Cerebellar cortex (tissue), 1 donor: Measurements from ENCODE around the gene ZNF28.
"Not testable (repeated sequence)": the region's sequence is repeated elsewhere in the genome, so short reads cannot be mapped to it uniquely, and the experiment has no call there.

Source experiments
- DNase-seq: peaks from one replicate; pipeline ENCODE4 v3.0.0-alpha.2; 2015; ENCODE audit warnings: low spot score

The ZNF28 gene

DNA sequence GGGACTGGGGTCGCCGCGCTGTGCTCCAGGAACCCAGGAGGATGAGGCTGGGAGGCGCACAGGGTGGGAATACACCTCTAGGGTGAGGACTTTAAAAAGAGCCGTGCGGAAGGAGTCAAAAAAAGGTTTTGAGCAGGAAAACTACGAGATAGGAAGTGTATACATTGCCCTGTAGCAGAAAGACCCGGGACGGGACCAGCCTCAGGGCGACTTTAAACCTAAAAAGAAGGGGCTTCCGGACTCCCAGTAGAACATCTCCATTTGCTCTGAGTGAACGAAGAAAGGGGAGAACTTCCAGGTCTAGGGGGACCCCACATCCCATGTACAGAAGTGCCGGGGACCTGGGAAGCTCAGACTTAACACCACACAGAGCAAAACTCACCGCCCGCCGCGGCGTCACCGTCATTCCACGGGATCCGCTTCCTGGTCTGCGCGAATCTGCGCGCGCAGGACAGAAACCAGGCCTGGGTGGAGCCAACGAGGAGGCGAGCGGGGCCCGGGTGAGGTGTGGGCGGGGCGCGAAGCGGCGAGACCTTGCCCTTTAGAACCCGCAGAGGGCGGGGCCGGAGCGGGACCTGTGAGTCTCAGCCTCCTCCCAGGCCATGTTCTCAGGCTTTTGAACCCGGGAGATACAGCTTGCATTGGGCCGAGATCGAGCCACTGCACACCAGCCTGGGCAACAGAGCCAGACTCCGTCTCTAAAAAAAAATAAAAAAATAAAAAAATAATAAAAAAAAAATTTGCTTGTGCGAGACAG lies at the start of gene ZNF28:
ZNF28 (minus strand) TSS at position 430 of the 757 bp plus-strand sequence. CDS start 3,675 bp downstream, outside the sequence.
- peak; percentile 76 for DNase-seq

DNA sequence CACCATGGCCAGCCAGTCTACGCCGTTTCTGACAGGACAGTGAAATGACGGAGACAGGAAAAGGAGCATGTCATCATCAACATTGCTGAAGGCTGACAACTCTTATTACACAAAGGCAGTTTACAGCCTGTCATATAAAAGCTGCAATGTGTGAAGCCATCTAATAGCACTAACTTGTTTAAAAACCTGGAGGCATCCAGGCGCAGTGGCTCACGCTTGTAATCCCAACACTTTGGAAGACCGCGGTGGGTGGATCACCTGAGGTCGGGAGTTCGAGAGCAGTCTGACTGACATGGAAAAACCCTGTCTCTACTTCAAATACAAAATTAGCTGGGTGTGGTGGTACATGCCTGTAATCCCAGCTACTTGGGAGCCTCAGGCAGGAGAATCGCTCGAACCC lies 46.6 kb upstream of the ZNF28 start:
- not testable (repeated sequence) for DNase-seq

DNA sequence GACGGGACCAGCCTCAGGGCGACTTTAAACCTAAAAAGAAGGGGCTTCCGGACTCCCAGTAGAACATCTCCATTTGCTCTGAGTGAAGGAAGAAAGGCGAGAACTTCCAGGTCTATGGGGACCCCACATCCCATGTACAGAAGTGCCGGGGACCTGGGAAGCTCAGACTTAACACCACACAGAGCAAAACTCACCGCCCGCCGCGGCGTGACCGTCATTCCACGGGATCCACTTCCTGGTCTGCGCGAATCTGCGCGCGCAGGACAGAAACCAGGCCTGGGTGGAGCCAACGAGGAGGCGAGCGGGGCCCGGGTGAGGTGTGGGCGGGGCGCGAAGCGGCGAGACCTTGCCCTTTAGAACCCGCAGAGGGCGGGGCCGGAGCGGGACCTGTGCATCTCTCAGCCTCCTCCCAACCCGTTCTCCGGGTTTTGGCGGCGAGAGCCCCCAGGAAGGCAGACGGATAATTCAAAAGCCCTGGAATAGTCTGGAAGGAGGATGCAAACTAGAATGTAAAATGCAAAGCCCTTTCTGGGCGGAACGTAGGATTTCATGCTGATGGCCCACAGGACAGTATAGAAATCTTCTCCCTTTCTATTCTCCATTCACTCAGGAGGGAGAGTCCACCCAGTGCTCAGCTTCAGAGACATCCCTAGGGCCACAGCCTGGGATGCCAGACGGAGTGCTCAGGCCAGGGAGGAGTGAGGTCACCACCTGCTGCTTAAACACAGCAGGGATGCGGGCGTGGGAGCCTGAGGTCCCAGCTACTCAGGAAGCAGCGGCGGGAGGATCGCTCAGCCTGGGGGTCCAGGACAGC lies 36.2 kb upstream of the ZNF28 start, which contains the start of gene ZNF468:
ZNF468 (minus strand) TSS at position 242 of the 814 bp plus-strand sequence. CDS start 3,347 bp downstream, outside the sequence.
- peak; percentile 74 for DNase-seq

DNA sequence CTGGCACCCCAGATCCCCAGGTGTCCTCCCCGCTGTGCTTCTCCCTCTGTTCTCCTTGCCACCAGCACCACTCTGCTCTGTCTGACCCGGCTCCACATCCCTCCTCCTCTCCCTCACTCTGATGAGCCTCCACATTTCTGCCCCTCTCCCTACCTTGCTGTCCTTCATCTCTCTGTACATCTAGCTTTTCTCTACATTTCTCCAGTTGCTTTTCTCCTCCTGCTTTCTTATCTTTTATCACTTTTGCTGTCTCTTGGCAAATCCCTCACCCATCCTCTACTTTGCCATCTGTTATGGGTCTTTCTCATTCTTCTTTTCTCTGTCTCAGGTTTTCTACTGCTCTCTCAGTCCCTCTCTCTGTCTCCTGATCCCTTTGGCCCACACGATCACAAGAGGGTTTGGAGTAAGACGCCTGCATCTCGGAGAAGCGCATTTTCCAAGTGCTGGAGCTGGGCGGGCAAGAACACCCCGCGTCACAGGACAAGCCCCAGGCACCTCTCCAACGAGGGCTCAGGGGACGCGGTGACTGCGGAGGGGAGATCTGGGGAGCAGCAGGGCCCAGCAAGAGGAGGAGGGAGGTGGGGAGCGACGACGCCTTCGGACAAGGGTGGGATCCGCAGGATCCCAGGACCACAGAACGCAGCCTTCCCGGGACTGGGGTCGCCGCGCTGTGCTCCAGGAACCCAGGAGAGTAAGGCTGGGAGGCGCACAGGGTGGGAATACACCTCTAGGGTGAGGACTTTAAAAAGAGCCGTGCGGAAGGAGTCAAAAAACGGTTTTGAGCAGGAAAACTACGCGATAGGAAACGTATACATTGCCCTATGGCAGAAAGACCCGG lies 35.3 kb upstream of the ZNF28 start:
- DNase-seq: peak; percentile 13

DNA sequence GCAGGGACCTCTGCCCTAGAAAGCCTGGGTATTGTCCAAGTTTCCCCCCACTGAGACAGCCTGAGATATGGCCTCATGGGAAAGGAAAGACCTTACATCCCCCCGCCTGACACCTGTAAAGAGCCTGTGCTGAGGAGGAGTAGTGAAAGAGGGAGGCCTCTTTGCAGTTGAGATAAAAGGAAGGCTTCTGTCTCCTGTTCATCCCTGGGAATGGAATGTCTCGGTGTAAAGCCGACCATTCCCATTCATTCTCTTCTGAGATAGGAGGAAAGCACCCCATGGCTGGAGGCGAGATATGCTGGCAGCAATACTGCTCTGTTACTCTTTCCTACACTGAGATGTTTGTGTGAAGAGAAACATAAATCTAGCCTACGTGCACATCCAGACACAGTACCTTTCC lies 25.9 kb upstream of the ZNF28 start:
- not testable (repeated sequence) for DNase-seq

DNA sequence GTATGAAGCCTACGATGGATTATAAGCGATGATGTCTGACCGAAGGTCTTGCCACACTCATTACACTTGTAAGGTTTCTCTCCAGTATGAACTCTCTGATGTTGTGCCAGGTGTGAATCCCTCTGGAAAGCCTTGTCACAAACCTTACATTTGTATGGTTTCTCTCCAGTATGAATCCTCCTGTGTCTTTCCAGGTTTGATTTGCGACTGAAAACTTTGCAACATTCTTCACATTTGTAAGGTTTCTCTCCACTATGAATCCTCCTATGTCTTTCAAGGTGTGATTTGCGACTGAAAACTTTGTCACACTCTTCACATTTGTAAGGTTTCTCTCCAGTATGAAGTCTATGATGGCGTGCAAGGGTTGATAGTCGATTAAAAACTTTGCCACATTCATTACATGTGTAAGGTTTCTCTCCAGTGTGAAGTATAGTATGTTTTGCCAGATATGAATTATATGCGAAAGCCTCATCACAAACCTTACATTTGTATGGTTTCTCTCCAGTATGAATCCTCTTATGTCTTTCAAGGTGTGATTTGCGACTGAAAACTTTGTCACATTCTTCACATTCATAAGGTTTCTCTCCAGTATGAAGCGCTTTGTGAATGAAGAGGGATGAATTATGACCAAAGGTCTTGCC lies 19.5 kb upstream of the ZNF28 start:
- not testable (repeated sequence) for DNase-seq

DNA sequence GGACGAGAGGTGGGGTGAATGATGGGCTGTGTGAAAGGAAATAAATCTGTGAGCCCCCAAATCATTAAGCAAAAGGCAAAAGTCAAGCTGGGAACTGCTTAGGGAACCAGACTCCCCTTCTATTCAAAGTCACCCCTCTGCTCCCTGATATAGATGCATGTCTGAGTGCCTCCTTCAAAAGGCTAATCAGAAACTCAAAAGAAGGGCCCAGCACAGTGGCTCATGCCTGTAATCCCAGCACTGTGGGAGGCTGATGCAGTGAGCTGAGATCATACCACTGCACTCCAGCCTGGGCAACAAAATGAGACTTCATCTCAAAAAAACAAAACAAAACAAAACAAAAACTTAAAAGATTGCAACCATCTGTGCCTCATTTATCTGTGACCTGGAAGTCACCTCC lies 12.9 kb upstream of the ZNF28 start:
- not testable (repeated sequence) for DNase-seq

DNA sequence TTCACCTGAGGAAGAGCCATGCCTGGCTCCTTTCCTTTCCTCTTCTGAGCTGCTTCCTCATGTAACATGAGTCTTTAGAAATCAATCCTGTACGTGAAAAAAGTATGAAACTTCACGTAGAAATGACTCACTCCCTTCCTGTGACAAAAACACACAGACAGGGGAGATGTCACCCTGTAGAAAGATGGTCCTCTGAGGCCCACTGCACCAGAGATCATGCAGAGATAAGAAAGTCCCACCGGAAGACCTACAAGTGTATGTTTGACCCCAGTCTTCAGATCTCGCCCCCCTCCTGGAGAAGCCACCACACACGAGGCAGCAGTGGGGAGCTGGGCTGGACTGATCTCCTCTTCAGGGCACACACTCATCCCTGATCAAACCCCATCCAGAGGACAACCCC lies 12.1 kb upstream of the ZNF28 start:
- DNase-seq: not testable (repeated sequence)

DNA sequence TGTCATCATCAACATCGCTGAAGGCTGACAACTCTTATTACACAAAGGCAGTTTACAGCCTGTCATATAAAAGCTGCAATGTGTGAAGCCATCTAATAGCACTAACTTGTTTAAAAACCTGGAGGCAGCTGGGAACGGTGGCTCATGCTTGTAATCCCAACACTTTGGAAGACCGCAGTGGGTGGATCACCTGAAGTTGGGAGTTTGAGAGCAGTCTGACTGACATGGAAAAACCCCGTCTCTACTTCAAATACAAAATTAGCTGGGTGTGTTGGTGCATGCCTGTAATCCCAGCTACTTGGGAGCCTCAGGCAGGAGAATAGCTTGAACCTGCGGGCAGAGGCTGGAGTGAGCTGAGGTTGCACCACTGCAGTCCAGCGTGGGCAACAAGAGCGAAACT lies 8.4 kb upstream of the ZNF28 start:
- DNase-seq: not testable (repeated sequence)

DNA sequence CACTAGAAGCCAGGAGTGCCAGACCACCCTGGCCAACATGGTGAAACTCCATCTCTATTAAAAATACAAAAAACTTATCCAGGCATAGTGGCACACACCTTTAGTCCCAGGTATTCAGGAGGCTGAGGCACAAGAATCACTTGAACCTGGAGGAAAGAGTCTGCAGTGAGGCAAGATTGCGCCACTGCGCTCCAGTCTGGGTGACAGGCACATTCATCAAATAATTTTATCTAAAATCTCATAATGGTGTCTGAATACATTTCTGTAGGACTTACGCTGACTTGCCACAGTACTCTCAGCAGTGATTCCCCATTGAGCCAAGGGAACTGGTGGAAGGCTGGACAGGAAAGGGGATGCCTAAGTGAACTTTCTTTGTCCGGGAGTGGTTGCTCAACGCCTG lies 4.3 kb upstream of the ZNF28 start:
- DNase-seq: no peak

DNA sequence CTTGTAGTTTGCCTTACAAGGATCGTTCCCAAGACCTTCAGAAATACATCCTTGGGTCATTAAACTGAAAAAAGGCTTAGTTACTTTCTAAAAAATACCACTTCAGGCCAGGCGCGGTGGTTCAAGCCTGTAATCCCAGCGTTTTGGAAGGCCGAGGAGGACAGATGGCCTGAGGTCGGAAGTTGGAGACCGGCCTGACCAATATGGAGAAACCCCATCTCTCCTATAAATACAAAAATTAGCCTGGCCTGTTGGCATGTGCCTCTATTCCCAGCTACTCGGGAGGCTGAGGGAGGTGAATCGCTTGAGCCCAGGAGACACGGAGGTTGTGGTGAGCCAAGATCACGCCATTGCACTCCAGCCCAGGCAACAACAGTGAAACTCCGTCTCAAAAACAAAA lies 2.2 kb upstream of the ZNF28 start:
- peak; percentile 90 for DNase-seq

DNA sequence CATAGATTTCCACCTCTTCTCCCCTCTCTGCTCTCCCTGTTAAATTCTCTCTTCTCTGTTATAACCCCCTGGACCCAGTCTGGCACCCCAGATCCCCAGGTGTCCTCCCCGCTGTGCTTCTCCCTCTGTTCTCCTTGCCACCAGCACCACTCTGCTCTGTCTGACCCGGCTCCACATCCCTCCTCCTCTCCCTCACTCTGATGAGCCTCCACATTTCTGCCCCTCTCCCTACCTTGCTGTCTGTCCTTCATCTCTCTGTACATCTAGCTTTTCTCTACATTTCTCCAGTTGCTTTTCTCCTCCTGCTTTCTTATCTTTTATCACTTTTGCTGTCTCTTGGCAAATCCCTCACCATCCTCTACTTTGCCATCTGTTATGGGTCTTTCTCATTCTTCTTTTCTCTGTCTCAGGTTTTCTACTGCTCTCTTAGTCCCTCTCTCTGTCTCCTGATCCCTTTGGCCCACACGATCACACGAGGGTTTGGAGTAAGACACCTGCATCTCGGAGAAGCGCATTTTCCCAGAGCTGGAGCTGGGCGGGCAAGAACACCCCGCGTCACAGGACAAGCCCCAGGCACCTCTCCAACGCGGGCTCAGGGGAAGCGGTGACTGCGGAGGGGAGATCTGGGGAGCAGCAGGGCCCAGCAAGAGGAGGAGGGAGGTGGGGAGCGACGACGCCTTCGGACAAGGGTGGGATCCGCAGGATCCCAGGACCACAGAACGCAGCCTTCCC lies 795 bp downstream of the ZNF28 start:
- DNase-seq: peak; percentile 40

DNA sequence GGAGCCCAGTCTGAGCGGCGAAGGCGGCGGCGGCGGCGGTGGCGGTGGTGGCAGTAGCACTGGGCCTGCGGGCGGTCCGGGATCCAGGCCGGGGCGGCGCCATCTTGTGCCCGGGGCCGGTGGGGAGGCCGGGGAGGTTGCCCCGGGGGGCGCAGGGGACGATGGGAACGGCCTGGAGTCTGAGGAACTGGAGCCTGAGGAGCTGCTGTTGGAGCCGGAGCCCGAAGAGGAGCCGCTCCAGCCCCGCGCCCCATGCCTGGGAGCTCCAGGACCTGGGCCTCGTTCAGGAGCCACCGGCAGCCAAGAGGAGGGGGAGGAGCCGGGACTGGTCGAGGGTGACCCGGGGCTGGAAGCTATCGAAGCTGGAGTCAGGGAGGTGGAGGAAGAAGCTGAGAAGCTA lies 11.6 kb downstream of the ZNF28 start:
- DNase-seq: no peak

DNA sequence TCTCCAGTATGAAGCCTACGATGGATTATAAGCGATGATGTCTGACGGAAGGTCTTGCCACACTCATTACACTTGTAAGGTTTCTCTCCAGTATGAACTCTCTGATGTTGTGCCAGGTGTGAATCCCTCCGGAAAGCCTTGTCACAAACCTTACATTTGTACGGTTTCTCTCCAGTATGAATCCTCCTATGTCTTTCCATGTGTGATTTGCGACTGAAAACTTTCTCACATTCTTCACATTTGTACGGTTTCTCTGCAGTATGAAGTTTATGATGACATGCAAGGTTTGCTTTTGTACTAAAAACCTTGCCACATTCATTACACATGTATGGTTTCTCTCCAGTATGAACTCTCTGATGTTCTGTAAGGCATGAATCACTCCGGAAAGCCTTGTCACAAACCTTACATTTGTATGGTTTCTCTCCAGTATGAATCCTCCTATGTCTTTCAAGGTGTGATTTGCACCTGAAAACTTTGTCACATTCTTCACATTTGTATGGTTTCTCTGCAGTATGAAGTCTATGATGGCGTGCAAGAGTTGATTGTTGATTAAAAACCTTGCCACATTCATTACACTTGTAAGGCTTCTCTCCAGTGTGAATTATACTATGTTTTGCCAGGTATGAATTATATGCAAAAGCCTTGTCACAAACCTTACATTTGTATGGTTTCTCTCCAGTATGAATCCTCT lies 21.3 kb downstream of the ZNF28 start:
- not testable (repeated sequence) for DNase-seq

DNA sequence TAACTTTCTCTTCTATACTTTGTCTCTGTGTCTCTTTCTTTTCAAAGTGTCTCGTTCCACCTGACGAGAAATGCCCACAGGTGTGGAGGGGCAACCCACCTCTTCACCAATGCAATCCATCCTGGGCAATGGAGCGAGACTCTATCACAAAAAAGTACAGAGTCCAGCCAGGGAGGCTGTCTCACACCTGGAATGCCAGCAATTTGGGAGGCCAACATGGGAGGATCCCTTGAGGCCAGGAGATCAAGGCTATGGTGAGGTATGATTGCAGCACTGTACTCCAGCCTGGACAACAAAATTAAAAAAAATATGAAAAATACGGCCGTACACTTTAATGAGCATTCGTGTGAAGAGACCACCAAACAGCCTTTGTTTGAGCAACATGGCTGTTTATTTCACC lies 32.0 kb downstream of the ZNF28 start:
- no peak for DNase-seq

DNA sequence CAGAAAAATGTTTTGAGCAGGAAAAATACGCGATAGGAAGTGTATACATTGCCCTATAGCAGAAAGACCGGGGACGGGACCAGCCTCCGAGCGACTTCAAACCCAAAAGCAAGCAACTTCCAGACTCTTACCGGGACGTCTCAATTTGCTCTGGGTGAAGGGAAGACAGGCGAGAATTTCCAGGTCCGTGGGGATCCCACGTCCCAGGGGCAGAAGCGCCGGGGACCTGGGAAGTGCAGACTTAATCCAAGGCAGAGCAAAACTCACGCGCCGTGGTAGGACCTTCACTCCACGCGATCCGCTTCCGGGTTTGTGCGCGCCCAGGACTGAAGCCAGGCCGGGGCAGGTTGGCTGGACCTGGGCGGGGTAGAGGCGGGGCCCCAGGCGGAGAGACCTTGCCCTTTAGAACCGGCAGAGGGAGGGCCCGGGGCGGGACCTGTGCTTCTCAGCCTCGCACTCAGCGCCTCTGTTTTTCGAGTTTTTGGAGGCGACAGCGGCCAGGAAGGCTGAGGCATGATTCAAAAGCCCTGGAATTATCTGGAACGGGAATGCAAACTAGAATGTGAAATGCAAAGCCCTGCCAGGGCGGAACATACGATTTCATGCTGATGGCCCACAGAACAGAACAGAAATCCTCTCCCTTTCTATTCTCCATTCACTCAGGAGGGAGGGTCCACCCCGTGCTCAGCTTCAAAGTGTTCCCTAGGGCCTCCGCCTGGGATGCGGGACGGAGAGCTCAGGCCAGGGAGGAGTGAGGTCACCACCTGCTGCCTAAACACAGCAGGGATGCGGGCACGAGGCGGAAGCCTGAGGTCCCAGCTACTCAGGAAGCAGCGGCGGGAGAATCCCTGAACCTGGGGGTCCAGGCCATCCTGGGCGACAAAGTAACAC lies 34.7 kb downstream of the ZNF28 start, which contains the start of gene ZNF600:
ZNF600 (minus strand) TSS at position 328 of the 891 bp plus-strand sequence. CDS start 7,903 bp downstream, outside the sequence.
- DNase-seq: peak; percentile 71

DNA sequence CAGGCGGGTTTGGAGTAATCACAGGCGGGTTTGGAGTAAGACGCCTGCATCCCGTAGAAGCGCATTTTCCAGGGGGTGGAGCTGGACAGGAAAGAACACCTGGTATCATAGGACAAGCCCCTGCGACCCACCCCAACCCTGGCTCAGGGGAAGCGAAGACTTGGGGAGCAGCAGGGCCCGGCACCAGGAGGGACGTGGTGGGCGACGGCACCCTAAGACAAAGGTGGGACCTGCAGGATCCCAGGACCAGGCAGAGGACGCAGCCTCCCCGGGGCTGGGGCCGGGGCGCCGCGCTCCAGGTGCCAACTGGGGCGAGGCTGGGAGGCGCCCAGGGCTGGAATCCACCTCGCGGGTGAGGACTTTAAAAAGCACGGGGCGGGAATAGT lies 35.4 kb downstream of the ZNF28 start:
- DNase-seq: no peak

DNA sequence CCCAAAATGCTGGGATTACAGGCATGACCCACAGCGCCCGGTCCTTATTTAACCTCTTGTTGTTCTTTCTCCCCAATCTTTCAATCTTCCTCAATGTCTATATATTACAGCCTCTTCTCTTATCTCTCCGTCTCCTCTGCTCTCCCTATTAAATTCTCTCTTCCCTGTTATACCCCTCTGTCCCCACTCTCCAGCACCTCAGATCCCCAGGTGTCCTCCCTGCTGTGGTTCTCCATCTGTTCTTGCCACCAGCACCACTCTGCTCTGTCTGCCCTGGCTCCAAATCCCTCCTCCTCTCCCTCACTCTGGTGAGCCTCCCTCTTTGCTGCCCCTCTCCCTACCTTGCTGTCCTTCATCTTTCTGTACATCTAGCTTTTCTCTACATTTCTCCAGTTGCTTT lies 35.9 kb downstream of the ZNF28 start:
- peak; percentile 60 for DNase-seq

DNA sequence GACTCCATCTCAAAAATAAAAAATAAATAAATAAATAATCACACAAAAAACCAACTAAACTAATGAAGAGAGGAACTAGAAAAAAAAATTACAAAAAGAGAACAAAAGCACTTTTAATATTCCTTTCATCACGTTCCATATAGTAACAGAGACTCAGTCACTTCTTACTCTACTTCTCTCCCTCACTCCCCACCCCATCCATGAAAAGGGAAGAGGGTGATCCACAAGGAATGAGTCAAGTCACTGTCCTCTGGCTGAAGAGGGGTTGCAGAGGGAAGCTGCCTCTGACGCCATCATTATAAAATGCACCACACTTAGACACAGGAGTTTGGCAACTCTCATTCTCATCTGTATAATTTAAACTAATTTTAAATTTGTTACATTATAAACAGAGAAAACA lies 38.6 kb downstream of the ZNF28 start:
- DNase-seq: peak; percentile 25
